ENCODE measurements around the gene KIAA0825. TPM values are rescaled to one million over a fixed set of nuclear protein-coding genes. Genes with fewer than 3 reads are reported as not detected.

Gene KIAA0825
- total RNA-seq, 4 donors from 2014 or later: 4.8 to 11.8 (median 7.2) TPM

DNA sequence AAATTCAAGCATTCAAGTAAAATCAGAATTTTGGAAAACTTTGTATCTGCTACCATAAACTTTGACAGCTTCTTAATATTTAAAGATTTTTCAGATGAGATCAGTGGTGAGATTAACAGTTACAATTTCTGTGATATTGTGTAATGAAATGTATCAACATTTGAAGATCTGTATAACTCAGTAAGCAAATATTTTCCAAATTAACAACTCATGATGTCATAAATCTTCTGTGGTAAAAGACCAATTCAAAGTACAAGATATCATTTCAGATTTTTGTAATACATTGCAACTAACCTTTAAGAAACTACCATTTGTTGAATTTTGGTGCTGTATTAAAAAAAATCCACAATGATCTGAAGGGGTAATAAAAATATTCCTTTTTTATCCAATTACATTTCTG is 352.2 kb downstream of the KIAA0825 start:
- H3K27me3 ChIP-seq: no peaks in the 10 kb centered on the region
- H3K4me1 ChIP-seq: no peaks in the 10 kb centered on the region
- DNase-seq (ENCODE audit: low spot score in 2 of 2): no peak
- no peak overlapping the region for H3K27ac ChIP-seq
- no peaks in the 10 kb centered on the region for H3K36me3 ChIP-seq
- no peak overlapping the region for H3K4me3 ChIP-seq
- TF ChIP-seq, protein P1, sequence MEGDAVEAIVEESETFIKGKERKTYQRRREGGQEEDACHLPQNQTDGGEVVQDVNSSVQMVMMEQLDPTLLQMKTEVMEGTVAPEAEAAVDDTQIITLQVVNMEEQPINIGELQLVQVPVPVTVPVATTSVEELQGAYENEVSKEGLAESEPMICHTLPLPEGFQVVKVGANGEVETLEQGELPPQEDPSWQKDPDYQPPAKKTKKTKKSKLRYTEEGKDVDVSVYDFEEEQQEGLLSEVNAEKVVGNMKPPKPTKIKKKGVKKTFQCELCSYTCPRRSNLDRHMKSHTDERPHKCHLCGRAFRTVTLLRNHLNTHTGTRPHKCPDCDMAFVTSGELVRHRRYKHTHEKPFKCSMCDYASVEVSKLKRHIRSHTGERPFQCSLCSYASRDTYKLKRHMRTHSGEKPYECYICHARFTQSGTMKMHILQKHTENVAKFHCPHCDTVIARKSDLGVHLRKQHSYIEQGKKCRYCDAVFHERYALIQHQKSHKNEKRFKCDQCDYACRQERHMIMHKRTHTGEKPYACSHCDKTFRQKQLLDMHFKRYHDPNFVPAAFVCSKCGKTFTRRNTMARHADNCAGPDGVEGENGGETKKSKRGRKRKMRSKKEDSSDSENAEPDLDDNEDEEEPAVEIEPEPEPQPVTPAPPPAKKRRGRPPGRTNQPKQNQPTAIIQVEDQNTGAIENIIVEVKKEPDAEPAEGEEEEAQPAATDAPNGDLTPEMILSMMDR (IDR thresholded peaks at IDR 0.05): no peak
- H3K9me3 ChIP-seq: peaks cover 0 to 15% (median 6%) of the 10 kb centered on the region in 4 donors

DNA sequence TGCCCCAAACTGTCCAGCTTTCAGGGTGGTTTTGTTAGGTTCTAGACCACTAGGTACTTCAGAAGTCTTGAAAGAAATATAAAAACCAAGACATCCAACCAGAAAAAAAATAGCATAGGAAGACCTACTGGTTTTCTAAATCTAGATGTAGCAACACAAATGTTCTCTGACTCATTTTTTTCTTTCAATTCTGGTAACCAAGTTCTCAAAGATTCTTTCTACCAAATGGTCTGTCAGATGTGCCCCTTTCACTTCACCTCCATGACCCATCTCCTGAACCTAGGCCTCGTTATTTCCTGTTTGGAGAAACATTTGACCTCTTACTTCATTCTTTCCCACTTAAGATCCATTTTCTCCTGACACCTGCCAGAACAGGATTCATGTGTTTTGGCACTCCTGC is 355.3 kb downstream of the KIAA0825 start:
- H3K36me3 ChIP-seq: no peaks in the 10 kb centered on the region
- H3K4me3 ChIP-seq: no peak overlapping the region
- no peak overlapping the region for H3K27ac ChIP-seq
- H3K4me1 ChIP-seq: no peaks in the 10 kb centered on the region
- 64 to 70% methylated on average over 1 of the region's 1 CpG for WGBS, 2 donors
- no peaks in the 10 kb centered on the region for H3K27me3 ChIP-seq
- no peak for DNase-seq (ENCODE audit: low spot score in 2 of 2)
- TF ChIP-seq EP300 (IDR thresholded peaks at IDR 0.05) (no peak), POLR2A (IDR thresholded peaks at IDR 0.05) (no peak)
- TF ChIP-seq, protein P1 (IDR thresholded peaks at IDR 0.05): no peak
- H3K9me3 ChIP-seq: no peaks in the 10 kb centered on the region

DNA sequence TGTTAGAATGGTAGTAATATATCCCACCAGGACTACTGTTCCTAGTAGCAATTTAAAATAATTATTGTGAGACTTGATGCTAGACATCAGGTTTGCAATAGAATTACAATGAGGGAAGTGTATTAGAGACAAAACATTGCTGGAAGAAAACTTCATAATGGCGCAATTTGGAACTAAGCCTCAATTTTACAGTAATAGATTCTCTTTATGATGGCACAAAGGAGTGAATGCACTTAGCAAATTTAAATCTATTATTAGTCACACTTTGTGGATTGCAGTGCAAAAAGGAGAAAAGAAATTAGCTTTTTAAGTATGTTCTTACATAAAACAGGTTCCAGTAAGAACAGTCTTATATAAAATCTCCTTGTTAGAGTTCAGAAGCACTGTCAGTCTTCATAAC is 358.3 kb downstream of the KIAA0825 start:
- no peak for DNase-seq (ENCODE audit: low spot score in 2 of 2)
- TF ChIP-seq EP300 (IDR thresholded peaks at IDR 0.05) (no peak), POLR2A (IDR thresholded peaks at IDR 0.05) (no peak)
- TF ChIP-seq, protein P1 (IDR thresholded peaks at IDR 0.05): no peak
- H3K9me3 ChIP-seq: no peaks in the 10 kb centered on the region
- no peaks in the 10 kb centered on the region for H3K36me3 ChIP-seq
- H3K4me1 ChIP-seq: no peaks in the 10 kb centered on the region
- WGBS, 2 donors: 93 to 94% methylated on average over 1 of the region's 1 CpG
- no peaks in the 10 kb centered on the region for H3K27me3 ChIP-seq
- H3K27ac ChIP-seq: no peak overlapping the region
- no peak overlapping the region for H3K4me3 ChIP-seq

DNA sequence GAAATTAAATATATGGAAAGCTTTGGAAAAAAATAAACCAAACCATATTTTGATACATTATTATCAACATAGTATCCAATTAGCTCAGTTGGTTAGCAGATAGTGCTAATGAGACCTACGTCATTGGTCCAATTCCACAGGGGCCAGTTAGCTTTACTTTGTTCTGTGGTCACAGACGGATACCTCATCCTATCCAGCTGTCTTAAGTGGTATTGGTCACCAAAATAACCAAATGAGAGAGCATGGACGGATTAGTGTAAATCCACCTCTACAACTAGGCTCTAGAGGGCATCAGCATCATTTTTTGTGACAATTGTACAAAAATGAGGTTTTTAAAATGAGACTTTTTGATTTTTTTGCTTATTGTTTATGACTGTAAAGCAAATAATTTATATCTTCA is 364.2 kb downstream of the KIAA0825 start:
- DNase-seq (ENCODE audit: low spot score in 2 of 2): no peak
- WGBS, 2 donors: 69 to 86% methylated on average over 3 of the region's 3 CpGs
- Histone ChIP-seq H3K27ac (no peak overlapping the region), H3K4me1 (no peaks in the 10 kb centered on the region), H3K36me3 (no peaks in the 10 kb centered on the region), H3K4me3 (no peak overlapping the region), H3K27me3 (no peaks in the 10 kb centered on the region), H3K9me3 (no peaks in the 10 kb centered on the region)
- TF ChIP-seq, protein P1 (IDR thresholded peaks at IDR 0.05): no peak

DNA sequence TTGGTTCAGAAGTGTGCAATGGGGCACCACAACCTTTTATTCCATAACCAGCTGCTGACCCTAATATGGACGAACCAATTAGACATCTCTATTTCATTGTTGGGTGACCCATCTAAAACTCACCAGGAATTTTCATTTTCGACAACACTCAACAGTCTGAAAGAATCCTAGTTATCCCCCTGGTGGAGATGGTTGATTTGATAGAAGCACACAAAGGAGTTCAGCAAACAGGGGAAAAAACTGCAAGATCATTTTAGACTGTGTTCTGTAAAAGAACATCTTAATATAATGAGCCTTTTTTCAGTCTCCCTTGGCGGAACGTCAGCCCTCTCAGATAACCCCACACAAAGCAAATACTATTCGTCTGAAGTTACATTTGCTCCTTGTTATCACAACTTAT is 367.4 kb downstream of the KIAA0825 start:
- no peak overlapping the region for H3K4me3 ChIP-seq
- H3K9me3 ChIP-seq: no peaks in the 10 kb centered on the region
- TF ChIP-seq EP300 (IDR thresholded peaks at IDR 0.05): no peak
- TF ChIP-seq, protein P1 (IDR thresholded peaks at IDR 0.05): no peak
- no peak for TF ChIP-seq POLR2A (IDR thresholded peaks at IDR 0.05)
- no peak for DNase-seq (ENCODE audit: low spot score in 2 of 2)
- no peak overlapping the region for H3K27ac ChIP-seq
- H3K4me1 ChIP-seq: no peaks in the 10 kb centered on the region
- WGBS, 2 donors: 56 to 62% methylated on average over 5 of the region's 5 CpGs
- H3K36me3 ChIP-seq: no peaks in the 10 kb centered on the region
- no peaks in the 10 kb centered on the region for H3K27me3 ChIP-seq

All from tibial nerve (tissue), 4 donors.